Stimulated activated CD8-positive, alpha-beta memory T cell treated with anti-CD3 and anti-CD28 coated beads, Interleukin-7, amount 100 ng/mL, for 48 hours (primary cell): ENCODE results near the gene SORCS3.

Experiments
- DNase-seq, 2 donors: peaks; one replicate each; pipeline ENCODE4 v3.0.0-alpha.2; 2020; ENCODE audit warnings: low read depth in 1 of 2; ENCODE audit errors: extremely low read depth in 1 of 2

The SORCS3 gene

GRCh38 chr10:105243825-105244224 lies 602.7 kb downstream of the SORCS3 start:
- DNase-seq: no peak

GRCh38 chr10:105247831-105248499 lies 606.9 kb downstream of the SORCS3 start:
- no peak for DNase-seq

DNA sequence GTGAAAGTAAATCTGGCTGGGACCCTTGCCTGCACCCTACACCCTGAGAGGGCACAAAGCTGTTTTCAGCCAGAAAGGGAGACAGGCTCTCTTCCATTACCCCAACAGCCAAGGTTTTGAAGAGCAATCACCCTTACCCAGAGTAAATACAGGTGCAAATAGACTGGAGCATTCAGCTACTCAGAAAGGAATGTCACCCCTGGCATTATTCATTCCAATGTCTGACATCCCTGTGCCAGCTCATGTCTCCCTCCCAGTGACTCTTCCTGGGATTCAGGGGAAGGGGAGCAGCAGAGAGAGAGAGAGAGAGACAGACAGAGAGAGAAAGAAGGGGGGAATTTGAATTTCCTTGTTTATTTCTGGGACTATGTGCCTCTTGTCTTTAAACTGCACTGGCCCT lies 611.8 kb downstream of the SORCS3 start:
- DNase-seq: no peak

- no peak for DNase-seq
These were observed 612.6 kb downstream of the SORCS3 start for GRCh38 chr10:105253515-105254212.

DNA sequence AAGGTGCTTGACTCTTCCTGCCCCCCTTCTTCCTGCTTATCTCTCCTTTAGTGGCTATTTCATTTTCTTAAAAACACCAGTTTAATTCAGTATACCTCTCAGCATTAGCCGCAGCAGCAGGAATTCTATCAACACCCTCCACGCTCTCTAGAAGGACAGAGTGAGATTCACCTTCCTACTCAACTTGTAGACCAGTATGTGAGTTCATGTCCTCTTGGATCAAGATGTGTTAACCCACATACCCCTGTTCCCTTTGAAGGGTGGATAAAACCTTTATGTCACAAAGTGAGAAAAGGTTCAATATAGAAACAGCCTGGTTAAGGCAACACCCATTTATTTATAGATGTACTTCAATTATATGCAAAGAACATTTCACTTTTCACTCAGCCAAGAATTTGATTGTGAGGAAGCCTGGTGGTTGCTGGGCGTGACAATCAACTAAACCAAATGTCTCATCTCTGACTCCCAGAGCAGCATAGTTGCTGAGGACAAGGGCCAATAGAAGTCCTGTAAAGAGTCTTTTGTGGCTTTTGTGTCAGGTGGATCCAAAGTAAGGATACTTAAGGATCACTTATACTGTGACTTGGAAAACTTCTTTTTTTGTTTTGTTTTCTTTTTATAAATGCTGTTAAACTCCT lies 617.1 kb downstream of the SORCS3 start:
- no peak for DNase-seq

DNA sequence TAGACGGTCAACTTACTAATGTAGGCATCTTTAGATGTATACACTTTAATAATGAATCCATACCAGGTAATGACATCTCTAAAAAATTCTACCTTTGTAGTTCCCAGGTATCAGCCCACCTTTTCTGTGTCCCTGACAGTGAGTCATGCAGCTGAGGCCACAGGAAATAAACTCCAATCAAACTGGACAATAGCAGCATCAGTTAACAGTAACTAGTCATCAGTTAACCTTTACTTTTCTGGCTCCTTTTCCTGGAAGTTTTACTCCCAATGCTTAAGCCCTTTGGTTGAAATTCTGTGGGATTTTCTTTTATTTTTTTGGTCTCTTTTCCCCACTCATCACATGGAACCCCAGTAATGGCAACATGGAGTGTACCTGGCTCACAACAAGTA lies 617.6 kb downstream of the SORCS3 start:
- DNase-seq: no peak

- DNase-seq: no peak
These were observed 618.1 kb downstream of the SORCS3 start for GRCh38 chr10:105259201-105259600.

DNA sequence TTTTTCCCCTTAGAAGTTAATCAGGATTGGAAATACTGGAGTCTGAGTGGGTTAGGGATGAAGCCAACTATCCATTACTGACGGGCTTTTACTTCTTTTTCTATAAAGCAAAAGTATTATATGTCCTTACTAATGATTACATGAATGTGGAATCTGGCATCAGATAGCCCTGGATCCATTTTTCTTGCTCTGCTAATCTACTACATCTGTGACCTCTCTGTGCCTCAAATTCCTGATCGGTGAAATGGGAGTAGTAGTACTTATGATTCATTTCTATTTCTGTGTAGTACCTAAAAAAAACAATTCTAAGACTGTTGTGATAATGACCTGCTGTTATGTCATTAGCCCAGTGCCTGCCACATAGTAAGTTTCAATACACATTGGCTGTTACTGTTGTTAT lies 621.6 kb downstream of the SORCS3 start:
- DNase-seq: no peak

GRCh38 chr10:105266966-105267539 lies 626.0 kb downstream of the SORCS3 start:
- no peak for DNase-seq

DNA sequence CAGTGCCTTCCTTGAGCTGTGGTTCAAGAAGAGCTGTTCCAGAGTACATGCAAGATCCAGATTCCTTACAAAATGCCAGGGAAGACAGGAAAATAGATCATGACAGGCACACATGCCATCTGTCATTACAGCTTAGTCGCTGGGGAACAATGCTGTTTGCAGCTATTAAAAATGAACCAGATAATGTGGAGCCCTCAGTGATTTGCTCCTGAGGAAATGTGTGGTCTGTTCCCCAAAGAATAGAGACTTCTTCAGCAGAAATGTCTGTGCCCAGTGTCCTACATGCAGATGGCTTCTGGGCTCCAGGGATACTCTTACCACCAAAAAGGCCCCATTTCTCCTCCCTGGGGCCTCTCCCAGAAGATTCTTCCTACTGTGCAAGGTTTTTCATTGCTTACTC lies 627.9 kb downstream of the SORCS3 start:
- DNase-seq: no peak

- DNase-seq: no peak
These were observed 628.6 kb downstream of the SORCS3 start for GRCh38 chr10:105269689-105270088.

- DNase-seq: no peak
These were observed 633.5 kb downstream of the SORCS3 start for GRCh38 chr10:105274556-105275070.

DNA sequence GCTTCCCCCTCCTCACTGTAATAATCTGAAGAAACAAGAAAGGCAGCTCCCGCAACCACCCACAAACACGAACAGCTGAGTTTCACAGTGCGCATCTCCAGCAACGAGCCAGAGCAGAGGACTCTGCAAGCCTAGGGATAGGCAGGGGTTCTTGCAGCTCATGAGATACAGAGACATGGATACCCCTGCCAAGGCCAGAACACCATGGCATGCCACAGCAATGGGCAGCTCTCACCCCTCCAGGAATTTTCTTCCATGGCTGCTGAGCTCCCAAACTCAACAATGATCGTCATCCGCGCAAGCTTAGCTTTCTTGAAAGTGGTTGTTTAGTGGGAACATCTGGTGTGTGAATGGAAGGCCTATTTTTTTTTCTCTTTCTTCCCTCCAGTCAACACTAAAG lies 637.3 kb downstream of the SORCS3 start:
- DNase-seq: no peak

DNA sequence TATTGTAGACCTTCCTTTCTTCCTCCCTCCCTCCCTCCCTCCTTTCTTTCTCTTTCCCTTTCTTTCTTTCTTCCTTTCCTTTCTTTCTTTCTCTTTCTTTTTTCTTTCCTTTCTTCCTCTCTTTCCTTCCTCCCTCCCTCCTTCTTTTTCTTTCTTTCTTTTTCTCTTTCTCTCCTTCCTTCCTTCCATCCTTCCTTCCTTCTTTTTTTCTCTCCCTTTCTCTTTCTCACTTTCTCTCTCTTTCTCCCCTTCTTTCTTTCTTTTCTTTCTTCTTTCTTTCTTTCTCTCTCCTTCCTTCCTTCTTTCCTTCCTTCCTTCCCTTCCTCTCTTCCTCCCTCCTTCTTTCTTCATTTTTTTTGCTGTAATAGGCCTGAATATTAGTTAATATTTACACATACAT lies 638.0 kb downstream of the SORCS3 start:
- DNase-seq: no peak

GRCh38 chr10:105280895-105281294 lies 639.8 kb downstream of the SORCS3 start:
- DNase-seq: no peak

DNA sequence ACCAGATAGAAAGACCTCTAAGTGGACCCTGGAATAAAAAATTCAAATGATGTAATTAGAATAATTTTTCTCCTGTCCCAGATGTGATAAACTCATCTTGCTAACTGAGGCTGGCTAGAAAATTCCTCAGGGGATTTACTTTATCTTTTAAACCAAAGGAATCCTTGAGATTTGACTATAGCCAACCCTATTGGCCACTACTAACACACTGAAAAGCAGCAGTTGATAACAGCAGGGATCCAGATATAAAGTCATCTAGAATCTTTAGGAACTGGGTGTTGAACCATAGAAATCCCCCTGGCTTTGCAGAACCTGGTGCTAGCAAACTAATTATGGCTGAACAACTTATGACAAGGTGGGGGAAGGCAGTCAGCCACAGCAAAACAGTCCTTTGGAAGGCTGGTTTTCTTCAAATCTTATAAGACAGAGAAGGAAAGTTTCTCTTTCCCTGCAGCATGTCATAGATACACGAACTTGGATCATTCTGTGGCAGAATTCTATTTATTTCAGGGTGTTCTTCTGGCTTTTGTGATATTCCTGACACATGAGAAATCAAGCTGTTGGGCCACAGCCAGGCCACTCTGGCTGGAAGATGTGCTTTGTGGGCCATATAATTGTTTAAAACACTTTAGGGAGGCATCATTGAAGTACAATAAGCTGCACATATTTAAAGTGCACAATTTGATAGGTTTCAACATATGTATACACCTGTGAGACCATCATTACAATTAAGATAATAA lies 643.6 kb downstream of the SORCS3 start:
- no peak for DNase-seq

GRCh38 chr10:105288026-105288425 lies 646.9 kb downstream of the SORCS3 start:
- no peak for DNase-seq

DNA sequence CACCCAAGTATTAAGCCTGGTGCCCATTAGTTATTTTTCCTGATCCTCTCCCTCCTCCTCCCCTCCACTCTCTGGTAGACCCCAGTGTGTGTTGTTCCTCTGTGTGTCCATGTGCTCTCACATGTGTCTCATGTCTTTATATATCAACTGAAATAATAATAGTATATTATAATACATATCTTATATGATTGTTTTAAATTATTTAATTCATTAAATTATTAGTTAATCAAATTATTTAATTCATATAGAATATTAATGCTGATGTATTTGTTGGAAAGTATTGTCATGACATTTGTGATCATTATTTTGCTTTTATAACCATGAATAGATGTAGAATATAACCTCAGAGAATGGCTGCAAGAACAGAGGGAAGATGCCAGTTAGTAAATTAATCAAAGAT lies 647.5 kb downstream of the SORCS3 start:
- no peak for DNase-seq

GRCh38 chr10:105291571-105291970 lies 650.5 kb downstream of the SORCS3 start:
- no peak for DNase-seq

GRCh38 chr10:105292236-105292635 lies 651.1 kb downstream of the SORCS3 start:
- DNase-seq: no peak
